GM12801 (cell line): ENCODE data around the gene IMMP2L.

Experiments used
- CTCF ChIP-seq: IDR thresholded peaks from one replicate; pipeline ENCODE4 v1.5.1; 2011; ENCODE audit warnings: control low read depth; ENCODE audit not compliant: insufficient read length; ENCODE audit errors: extremely low read depth

Gene IMMP2L

DNA sequence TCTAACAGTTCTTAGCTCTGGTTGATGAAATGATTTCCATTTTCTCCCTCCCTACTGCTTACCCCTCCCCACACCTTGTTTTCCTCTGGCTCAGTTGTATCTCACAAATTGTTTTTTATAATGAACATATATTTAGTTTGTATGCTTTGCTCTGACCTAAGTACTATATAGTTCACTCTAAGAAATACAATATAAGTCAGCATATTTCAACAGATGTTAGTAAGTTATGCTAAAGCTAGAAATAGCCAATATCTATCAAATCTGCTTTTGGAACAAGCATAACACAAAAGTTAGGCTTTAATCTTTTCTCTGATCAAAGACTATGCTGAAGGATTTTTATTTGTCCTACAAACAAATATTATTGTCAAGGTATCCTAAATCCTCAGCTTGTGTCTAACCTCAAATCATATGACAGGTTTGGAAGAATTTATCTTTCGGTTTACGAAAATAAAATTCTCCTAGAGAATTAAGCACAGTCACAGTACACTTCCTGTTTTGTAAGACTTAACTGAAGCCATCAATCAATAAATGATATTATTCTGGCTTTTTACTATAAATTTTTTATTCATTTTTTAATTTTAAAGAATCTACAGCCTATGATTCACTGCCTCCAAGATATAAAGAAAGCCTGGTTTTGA is 67.0 kb downstream of the IMMP2L start:
- no peak for TF ChIP-seq CTCF

DNA sequence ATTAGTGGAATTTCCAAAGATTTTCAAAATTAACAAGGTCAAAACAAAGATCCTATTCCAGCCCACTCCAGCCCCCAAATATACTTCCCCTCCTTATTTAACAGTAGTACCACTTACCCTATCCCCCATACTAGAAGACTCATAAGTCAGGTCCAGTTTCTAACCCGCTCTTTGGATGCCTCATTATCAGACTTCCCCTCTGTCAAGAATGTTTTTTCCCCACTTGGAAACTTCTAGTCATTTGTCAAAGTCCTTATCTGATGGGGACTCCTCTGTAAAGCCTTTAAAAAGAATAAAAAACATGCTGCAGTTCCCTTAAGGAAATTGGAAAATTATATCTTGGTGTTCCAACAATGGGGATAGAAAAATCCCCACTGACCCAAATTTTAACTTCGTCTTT is 70.1 kb downstream of the IMMP2L start:
- no peak for TF ChIP-seq CTCF

DNA sequence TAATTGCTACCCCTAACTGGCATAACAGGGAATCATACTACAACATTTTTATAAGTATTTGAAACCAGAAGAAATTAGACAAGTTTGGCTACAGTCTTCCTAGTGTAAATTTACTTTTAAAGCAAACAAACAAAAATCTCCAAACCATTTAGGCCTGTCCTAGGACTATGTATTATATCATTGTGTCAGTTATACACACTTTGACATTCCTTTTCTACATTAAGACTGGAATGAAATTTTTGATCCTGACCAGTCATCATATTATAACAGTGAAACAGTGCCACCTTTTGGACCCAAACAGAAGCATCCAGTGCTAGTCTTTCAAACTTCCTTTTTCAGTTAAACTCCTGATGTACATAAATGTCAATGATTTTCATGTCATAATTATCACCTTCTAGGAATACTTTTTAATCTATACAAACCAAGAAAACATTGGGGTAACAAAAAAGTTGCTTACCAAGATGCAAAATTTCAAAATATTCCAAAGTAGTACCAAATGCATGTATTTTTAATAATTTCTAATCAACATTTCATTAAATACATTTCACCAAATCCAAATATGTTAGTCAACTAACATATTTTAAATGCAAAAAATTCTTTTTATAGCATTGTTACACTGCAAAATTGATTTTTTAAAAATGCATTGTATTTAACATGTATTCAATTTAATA is 75.7 kb downstream of the IMMP2L start:
- no peak for TF ChIP-seq CTCF

DNA sequence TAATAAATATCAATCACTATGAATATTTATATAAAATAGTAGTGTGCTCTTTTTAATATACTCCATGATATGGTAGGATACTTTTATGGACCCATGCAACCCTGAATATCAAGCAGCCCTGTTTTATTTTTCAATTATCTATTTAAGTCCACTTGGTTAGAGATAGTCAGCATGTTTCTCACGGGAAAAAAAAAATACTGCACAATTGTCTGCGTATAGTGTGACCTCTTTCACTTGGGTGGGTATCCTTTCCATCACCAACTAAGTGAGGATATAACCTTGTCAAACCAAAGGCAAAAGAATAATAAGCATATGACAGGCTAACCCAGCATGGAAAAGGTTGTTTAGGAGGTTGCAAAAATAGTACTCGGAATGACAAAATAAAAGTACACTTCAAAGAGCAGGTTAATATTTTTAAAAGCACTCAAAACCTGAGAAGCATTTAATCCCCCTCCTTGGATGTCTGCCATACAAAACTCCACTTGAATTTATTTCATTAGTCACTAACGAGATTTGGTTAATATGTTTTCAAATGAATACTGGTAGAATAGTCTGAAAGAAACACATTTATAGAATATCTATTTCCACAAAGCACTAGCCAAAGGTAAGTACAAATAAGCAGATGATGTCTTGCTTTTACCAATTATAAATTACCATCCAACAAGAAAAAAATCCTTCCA is 76.5 kb downstream of the IMMP2L start:
- TF ChIP-seq CTCF: no peak

DNA sequence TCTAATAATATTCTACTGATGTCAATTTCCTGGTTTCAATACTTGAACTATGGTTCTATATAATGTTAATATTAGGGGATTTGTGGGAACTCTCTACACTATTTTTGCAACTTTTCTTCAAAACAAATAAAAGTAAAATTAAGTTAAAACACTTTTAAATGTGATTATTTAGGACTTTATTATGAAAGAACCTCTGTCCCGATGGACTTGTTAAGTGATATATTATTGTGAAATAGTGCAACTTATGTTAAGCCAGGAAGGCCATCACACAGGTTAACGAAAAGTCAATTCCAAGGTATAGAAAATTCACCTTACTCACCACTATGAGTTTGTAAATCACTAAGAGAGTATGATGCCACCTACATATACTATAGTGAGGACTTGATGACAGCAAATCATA is 79.2 kb downstream of the IMMP2L start:
- no peak for TF ChIP-seq CTCF

- TF ChIP-seq CTCF: no peak
These were observed 84.6 kb downstream of the IMMP2L start for GRCh38 chr7:111477462-111478225.
